GM19455 (cell line): ENCODE data around the gene TRIM62.

Experiments
- ATAC-seq: cut with Tn5 transposase; IDR thresholded peaks from one replicate; pipeline ENCODE4 v1.9.1; 2021; ENCODE audit not compliant: unreplicated experiment

Gene TRIM62

DNA sequence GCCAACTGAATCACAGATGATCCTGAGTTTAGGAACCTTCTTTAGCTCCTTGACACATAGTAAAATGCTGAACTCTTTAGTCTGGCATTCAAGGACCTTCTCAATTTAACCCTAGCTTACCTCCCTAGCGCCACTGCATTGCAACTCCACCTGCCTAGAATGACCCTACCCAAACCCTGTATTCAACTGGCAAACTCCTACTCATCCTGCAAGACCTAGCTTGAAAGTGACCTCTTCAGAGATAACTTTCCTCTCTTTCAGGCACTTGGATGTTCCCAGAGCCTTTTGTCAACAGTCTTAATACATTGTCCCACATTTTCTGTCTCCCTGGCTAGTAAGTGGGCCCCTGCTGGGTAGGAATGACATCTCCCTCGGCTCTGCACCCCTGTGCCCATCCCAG is 19.7 kb downstream of the TRIM62 start:
- ATAC-seq = no peak

DNA sequence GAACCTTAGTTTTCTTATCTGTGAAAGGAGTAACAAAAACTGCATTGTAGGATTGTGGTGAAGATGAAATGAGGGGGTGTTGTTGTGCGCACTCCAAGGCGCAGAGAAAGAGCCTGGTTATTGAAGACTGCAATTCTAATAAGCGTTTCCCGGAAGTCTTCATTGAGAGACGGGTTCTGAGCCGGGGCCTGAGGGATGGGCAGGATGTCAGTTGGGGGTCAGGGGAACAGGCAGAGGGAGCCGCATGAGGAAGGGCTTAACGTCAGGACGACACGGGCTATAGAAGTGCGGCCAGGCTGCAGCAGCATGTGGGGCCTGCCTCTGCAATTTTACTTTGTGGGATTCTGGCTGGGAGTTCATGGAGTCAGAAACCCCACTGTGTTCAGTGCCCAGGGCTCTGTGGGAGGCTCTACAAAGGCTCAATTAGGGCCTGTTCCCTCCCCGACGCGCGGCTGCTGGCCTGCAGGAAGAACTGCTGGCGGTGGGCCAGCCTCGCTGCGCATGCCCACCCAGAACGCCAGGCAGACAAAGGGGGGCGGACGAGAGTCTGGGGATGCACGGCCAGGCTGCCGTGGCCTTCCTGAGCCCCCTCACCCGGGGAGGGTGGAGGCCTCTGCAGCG is 20.7 kb downstream of the TRIM62 start:
- no peak for ATAC-seq

DNA sequence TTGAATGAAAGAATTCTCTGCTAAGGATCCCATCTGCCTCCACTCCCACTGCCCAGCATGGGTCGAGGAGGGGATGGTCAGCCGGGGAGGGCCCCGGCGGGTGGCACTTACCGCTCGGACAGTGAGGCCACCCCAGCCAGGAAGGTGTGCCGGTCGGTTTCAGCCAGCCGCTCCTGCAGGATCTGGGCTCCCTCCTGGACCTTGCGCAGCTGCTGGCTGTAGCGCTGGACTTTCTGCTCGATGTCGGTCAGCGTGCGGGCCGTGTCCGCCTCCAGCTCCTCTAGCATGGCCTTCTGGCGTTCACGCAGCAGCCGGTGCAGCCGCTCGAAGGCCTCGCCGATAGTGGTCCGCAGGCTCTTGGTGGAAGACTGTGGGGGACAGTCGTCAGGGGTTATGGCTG is 22.3 kb downstream of the TRIM62 start:
- ATAC-seq = no peak

DNA sequence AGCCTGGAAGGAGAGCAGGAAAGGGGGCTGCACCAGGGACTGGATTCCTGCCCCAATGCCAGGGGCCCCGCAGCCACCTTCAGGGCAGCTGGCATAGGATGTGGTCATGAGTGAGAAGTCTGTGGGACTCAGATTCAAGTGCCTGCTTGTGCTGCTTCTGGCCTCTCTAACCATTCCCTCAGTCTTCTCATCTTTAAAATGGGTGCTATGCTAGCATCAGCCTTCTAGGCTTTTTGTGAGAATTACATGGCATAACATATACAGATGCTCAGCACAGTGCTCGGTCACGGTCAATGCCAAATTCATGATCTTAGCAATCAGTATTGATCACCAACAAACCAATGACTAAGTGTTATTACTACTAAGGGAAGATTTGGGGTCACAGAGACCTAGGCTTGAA is 23.5 kb downstream of the TRIM62 start:
- no peak for ATAC-seq

DNA sequence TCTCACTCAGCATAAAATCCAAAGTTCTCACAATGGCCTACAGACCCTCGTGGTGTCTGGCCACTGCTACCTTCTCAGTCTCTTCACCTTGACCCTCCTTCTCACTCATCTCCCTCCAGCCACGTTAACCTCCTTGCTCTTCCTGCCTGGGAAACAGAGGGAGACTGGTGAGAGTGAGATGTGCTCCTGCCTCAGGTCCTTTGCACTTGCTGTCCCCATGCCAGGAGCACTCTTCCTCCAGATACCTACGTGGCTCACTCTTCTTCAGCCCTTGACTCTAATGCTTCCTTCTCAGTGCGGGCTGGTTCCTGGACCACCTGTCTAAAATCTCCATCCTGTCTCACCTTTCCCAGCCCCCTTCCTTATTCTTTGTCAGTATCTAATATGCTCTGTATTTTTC is 24.7 kb downstream of the TRIM62 start:
- no peak for ATAC-seq

DNA sequence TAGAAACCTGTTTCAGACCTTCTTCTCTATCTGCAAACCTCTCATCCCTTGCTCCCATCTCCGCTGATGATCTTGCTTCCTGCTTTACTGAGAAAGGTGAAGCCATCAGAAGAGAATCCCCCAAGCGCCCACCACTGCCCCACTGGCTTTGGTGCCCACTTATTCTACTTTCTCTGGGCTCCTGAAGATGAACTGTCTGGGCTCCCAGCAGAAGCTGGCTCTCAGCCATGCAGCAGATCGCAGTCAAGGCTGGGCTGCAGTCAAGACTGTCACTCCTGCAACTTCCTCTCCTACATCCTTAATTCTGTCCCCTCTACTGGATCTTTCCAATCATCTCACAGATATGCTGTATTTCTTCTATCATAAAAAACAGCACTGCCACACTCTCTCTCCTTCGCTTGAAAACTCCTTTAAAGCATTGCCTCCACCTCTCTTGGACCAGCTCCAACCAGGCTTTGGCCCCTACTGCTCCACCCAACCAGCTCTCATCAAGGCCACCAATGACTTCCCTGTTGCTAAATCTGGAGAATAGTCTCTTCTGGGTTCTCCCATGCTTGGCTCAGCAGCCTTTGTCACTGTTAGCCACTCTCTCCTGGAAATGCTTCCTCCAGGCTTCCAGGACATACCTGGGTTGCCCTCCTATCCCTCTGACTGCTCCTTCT is 25.8 kb downstream of the TRIM62 start:
- no peak for ATAC-seq

DNA sequence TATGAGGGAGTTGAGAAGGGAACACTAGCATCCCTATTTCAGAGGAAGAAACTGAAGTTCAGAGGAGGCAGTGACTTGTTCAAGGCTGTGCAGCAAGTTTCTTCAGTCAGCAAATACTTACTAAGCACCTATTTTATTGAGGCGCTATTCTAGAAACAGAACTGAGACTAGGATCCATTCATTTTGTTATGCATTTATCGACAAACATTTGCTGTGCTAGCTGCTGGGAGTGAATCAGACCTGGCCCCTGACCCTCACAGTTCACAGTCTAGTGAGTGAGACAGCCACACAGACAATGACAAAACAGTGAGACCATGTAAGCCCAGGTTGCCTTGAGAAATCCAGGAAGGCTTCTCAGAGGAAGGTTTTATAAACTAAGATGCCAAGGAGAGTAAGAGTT is 28.2 kb downstream of the TRIM62 start:
- no peak for ATAC-seq

DNA sequence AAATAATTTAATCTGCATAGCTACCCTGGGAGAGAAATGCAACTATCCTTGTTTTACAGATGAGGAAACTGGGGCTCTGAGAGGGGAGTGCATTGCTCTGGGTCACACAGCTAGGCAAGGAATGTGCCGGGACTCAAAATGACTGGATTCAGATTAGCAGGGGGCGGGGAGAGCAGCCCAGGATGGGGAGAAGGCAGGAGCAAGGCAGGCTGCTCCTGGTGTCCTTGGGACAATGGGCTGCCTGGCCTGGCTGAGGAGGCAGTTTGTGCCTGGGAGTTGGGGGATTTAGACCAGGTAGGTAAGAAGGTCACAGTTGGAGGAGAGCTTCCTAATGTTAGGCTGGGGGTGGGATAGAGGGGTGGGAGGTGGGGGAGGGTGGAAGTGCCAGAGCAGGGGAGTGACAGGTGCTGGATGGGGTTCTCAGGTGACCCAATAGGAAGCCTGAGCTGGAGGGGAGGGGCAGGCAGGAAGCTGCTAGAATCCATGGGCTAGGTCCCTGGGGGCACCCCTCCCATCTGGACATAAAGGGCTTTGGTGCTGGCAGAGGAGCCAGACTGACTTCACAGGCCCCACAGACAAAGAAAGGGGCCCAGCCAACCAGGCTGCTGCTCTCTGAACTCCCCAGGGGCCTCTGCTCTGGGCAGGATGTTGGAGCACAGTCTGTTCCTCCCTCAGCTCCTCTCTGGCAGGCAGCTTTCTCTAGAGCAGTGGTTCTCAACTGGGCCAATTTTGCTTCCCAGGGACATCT is 29.0 kb downstream of the TRIM62 start:
- no peak for ATAC-seq

DNA sequence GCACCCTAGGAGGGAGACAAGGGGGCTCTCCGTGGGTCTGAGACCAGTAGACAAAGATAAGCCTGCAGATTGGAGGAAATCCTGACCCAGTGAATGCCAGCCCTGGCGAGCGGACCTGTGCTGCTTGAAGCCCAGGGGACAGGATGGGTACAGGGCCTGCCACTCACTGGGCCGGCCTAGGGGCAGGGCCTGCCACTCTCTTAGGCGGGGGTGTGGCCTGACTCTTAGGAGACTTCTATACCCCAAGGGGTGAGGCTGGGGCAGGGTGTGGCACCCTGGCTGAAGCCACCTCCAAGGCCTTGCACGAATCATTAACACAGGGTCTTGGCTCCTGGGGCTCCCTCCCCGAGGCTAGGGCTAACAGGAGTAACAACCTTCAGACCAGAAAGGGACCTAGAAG is 30.7 kb downstream of the TRIM62 start:
- no peak for ATAC-seq

DNA sequence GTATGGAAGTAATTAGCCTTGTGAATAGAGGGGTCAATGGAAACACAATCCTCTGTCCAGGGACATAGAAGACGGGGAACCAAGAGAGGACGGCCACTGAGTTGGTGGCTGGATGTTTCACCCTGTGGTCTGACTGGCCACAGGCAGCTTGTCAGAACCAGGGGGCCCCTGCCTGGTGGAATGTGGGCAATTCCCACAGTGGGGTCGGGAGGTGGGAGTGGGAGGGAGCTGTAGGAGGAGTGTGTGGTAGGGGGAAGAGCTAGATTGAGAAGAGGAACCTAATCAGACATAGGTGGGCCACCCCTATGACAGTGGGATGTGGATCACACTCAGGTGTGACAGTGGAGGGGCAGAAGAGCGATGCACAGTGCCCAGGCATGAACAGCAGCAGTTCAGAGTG is 31.3 kb downstream of the TRIM62 start:
- no peak for ATAC-seq

DNA sequence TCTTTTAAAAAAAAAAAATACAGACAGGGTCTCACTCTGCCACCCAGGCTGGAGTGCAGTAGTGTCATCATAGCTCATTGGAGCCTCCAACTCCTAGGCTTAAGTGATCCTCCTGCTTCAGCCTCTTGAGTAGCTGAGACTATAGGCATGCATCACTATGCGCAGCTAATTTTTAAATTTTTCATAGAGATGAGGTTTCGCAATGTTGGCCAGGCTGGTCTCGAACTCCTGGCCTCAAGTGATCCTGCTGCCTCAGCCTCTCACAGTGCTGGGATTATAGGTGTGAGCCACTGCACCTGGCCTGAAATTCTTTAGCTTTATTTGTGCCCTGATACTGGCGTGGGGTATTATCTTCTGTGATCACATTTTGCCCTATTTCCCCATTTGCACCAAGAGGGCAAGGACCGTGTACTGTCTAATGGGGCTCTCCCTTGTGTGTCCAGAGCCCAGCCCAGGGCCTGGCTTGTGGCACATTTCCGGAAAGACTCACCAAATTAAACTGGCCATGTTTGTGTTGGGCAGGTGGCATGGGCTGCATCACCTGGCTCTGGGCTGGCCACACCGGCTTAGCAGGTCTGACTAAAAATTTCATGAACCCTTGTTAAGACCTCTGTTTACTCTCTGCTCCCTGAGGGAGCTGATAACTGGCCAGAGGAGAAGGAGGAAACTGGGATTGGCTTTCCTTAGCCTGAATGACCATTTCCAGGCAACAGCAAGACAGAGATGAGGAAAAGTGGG is 32.2 kb downstream of the TRIM62 start:
- no peak for ATAC-seq

DNA sequence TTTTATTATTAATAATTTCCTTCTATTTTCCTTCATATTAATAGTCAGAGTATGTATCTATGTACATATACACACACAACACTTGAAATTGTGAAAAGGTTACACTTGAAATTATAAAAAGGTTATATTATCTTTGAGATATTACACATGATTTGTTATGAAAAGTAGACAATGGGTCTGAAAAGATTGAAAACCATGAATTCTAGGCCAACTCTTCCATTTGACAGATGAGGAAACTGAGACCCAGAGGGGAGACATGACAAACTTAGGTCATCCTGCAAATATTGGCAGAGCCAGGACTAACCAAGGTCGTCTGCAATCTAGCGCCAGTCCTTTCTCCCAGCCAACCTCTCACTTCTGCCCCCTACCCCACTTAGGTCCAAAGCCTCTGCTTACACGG is 33.2 kb downstream of the TRIM62 start:
- ATAC-seq = no peak

DNA sequence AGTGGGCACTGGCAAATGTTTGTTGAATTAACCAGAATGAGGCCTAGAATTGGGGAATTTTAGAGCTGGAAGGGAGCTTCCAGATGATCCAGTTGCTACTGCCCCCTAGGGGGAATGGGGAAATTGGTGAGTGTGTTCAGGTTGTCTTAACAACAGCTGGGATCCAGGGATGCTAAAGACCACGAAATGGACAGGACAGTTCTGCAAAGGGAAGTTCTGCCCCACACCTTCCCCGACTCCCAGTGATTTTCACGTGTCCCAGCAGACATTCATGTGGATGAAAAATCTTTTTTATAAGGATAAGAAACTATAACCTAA is 33.9 kb downstream of the TRIM62 start:
- ATAC-seq = no peak

DNA sequence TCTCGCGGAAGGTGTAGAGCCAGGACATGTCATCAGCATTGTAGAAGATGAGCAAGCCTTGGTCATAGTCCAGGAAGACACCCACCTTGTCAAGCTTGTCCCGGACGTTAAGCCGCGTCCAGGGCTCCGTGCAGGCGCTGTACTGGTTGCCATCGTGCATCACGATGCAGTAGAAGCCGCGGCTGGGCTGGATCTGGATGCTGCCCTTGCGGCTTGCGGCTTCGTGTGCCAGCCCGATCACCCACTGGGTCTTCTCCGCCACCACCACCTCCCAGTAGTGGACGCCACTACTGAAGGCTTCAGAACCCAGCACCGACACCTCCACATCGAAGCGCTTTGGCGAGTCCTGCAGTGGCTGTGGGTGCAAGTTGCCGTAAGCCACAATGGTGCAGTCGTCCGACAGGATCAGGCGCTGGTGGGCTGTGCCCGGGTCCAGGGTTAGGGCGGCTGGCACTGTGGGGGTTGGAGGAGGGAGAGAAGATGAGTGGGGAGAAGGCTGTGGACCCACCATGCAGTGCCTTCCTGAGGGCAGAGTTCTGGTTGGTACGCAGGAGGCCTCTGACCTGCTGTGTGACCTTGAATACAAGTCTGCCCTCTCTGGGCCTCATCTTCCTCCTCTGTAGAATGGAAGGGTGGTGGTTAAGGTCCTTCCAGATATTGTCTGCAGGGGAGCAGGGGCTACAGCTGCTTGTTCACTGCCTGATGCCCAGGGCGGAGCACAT is 34.4 kb downstream of the TRIM62 start:
- no peak for ATAC-seq

DNA sequence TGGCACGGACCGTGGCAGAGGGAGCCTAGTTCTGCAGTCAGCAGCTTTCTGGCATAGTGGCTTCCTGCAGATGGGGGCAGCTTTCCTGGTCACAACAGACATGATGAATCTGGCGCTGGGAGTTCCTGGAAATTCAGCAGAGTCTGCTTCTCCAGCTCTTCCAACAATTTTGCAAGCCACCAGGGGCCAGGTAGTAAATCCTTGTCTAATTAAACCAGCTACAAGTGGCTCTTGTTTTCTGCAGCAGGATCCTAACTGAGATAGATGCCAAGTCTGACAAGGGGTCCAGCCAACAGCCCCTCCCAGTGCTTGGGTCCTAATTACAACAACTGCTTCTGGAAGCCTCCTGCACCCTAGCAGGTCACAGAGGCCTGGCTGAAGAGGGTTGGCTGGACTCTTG is 35.8 kb downstream of the TRIM62 start:
- ATAC-seq = no peak

DNA sequence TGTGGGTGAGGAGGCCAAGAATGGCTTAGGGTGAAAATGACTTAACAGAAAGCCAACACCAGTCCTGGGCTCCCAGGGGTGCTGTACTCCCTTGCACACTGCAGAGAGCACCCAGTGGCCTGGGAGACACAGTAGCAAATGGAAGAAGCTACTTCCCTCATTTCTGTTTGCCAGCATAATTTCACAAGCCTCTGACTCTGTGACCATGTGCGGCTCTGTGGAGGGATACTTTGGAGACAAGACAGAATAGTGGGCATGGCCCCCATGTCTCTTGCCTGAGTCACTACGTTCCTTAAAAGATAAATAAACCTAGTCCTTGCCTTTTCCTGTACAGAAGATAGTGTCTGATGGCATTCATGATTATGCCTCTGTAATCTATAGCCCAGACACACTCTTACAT is 38.1 kb downstream of the TRIM62 start:
- ATAC-seq = no peak

DNA sequence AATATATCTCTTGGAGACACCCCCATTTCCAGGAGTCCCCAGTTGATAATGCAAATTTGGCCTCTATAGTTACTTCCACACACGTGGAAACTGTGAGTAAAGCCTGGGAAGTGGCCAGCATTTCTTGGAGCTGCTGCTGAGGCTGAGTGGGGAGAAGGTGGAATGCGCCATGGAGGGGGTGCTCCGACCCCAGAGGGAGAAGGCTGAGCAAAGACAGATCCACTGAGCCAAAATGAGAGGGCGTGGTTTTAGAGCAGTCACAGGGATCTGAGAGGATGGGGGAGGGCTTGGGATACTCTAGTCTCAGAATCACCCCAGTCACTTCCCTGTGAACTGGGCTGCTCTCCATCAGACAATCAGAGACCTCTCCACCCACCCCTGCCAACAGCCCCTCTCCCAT is 38.7 kb downstream of the TRIM62 start:
- no peak for ATAC-seq

DNA sequence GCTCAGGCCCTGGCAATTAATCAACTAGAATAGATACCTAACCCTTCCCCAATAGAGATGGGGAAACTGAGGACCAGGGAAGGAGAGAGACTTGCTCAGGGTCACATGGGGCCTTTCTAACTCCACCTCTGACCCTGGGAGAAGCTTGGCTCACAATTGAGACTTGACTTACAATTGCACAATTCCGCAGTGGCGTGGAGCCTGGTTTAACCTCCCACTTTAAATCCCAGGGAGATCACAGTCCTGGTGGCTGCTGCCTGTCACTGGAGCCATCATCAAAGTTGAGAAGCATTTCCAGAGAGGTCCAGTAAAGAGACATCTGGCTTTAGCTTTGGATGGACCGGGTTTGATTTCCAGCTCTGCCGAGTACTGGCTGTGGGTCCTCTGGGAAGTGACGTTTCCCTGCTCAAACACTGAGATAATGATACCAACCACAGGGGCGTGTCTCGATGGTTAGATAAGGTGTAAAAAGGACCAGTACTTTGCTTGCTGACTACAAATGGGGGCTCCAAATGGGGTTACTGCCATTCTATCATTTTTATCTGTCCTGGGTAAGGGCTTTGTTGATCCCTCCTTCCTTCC is 39.3 kb downstream of the TRIM62 start:
- no peak for ATAC-seq

DNA sequence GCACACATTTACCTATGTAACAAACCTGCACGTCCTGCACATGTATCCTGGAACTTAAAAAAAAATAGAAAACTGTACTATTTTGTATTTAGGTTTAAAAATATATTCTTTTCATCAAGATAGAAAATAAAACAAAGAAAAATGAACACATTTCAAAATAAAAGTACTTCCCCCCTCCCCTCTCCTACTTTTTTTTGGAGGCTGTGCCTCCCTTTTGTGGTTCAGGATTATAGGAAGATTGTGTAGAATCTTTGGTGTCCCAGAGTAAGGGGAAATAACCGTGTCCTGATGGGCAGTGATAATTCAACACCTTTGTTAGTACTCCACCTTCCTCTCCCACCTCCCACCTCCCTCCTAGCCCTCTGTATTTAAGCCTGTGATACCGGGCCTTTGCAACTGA is 40.1 kb downstream of the TRIM62 start:
- ATAC-seq = no peak

DNA sequence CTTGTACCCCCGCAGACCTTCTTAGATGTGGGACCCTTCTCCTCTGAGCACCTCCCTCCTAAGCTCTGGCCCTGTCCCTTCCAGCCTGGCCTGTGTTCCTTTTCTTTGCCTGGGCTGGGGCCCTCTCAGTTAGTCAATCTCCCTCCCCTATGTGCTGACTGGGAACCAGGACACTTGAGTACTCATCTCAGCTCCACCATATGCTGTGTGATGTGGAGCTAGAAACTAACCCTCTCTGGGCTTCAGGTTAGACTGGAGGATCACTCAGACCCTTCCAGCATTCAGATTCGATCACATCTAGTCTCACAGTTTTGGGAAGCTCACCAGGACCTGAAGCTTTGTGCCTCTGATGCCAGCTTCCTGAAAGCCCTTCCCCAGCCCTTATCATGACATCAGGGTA is 40.6 kb downstream of the TRIM62 start:
- no peak for ATAC-seq
